Prostate gland (tissue), 2 donors: Measurements from ENCODE around the gene DLL4. TPM values are rescaled to one million over a fixed set of nuclear protein-coding genes. Genes with fewer than 3 reads are reported as not detected.
A peak's percentile ranks its signal among the peaks of the same experiment; 100 is the strongest.

ENCODE experiments used
- DNase-seq: peaks from one replicate; pipeline ENCODE4 v3.0.0-alpha.2; 2019; ENCODE audit warnings: low spot score
- H3K27ac ChIP-seq, 2 donors: fragments of 200-600 bp; sonication (generic); 2 replicates each; pipeline ENCODE4 v1.5.1; 2017 to 2019
- H3K27me3 ChIP-seq: fragments of 200-600 bp; sonication (generic); replicated peaks from 2 replicates; pipeline ENCODE4 v1.5.1; 2019; ENCODE audit not compliant: insufficient read depth
- H3K36me3 ChIP-seq, 2 donors: fragments of 200-600 bp; sonication (generic); 1 replicate in 1 of 2; 2 replicates in 1 of 2; pipeline versions ENCODE4 v1.5.1 to v1.8.1; 2017 to 2019
- H3K4me1 ChIP-seq: fragments of 200-600 bp; sonication (generic); replicated peaks from 2 replicates; pipeline ENCODE4 v1.5.1; 2019
- H3K4me3 ChIP-seq, 2 donors: fragments of 200-600 bp; sonication (generic); 2 replicates each; pipeline ENCODE4 v1.5.1; 2017 to 2019
- H3K9me3 ChIP-seq: fragments of 200-600 bp; sonication (generic); 2 replicates; pipeline ENCODE4 v1.5.1; 2017
- POLR2A ChIP-seq: fragments of 450-650 bp; IDR thresholded peaks from one replicate; pipeline ENCODE4 v1.6.1; 2016; ENCODE audit warnings: antibody characterized with exemption, mild to moderate bottlenecking
- POLR2AphosphoS5 ChIP-seq: sonication (generic); formaldehyde crosslinking; IDR thresholded peaks from one replicate; pipeline ENCODE4 v1.6.1; 2017; ENCODE audit warnings: antibody characterized with exemption
- WGBS: methylation state at CpG from one replicate; pipeline ENCODE4 v1.1.5; 2018; 5-methylcytosine and 5-hydroxymethylcytosine counted together
- intact Hi-C: fragments of 100-400 bp; cut with DNase I; formaldehyde crosslinking; loops from one replicate; pipeline ENCODE4 v1.14.2; 2022
- total RNA-seq, 2 donors: library from RNA; depleted of rRNA; stranded (reverse); fragments of >200 nt; gene quantifications; one replicate each; pipeline ENCODE4 v1.1.0, GENCODE V29; 2016
- TF ChIP-seq, protein P1 (sequence below), 4 experiments: fragments of 200-600 bp in 2 of 4; fragments of 450-650 bp in 2 of 4; sonication (generic) in 2 of 4; IDR thresholded peaks; 1 replicate in 3 of 4; 2 replicates in 1 of 4; pipeline ENCODE4 v1.5.1; 2016 to 2019; ENCODE audit warnings: antibody characterized with exemption in 4 of 4, mild to moderate bottlenecking in 2 of 4, moderate library complexity in 2 of 4

Gene DLL4
- total RNA-seq, 2 donors from 2014 or later: 6.2 to 6.5 TPM

DNA sequence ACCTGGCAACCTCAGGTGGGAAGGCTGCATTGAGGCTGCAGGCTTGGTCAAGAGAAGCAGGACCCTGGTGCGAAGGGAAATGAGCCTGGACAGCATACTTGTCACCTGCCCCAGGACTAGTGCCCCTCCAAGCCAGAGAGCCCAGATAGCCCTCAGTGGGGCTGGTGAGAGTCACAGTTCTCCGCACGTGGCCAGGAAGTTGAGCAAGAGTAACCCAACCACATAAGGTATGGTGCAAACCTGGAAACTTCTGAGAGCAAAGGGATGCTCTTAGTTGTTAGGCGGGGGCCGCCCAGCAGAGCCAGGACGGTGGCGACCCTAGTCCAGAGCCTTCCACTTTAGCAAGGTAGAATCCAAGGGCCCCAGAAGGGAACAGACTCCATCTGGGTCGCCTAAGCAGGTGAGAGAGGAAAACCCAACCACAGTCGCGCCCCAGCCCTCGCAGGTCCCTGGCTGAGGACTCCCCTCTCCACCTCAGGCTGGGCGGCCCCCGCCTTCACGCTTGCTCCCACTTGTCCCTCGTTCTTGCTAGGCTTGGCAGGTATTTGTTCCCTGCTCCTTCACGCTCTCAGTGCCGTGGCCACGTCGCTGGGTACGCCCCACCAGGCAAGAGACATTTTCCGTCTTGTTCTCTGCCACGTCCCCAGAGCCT lies 36.0 kb upstream of the DLL4 start:
- TF ChIP-seq POLR2AphosphoS5: no peak
- no peak for TF ChIP-seq POLR2A
- TF ChIP-seq, protein P1, sequence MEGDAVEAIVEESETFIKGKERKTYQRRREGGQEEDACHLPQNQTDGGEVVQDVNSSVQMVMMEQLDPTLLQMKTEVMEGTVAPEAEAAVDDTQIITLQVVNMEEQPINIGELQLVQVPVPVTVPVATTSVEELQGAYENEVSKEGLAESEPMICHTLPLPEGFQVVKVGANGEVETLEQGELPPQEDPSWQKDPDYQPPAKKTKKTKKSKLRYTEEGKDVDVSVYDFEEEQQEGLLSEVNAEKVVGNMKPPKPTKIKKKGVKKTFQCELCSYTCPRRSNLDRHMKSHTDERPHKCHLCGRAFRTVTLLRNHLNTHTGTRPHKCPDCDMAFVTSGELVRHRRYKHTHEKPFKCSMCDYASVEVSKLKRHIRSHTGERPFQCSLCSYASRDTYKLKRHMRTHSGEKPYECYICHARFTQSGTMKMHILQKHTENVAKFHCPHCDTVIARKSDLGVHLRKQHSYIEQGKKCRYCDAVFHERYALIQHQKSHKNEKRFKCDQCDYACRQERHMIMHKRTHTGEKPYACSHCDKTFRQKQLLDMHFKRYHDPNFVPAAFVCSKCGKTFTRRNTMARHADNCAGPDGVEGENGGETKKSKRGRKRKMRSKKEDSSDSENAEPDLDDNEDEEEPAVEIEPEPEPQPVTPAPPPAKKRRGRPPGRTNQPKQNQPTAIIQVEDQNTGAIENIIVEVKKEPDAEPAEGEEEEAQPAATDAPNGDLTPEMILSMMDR (IDR thresholded peaks at IDR 0.05): no peak
- peak overlapping the region; percentile 91 to 93 for H3K27ac ChIP-seq
- DNase-seq: no peak

GRCh38 chr15:40893733-40894680 lies 35.1 kb upstream of the DLL4 start, which contains the start of gene VPS18:
VPS18 (plus strand) TSS chr15:40894450; CDS start chr15:40894769, 319 bp downstream.
- 4% methylated on average over 55 of the region's 55 CpGs for WGBS
- intact Hi-C loops: loop anchor here (5.0 to 10.0 kb wide), 4 partner anchors 37 to 299 kb away; partner anchors contain the start of genes KNL1 and RAD51

More for the DNA sequence above, 36.0 kb upstream of the DLL4 start:
- peak overlapping the region in 1 of 2 donors; percentile 54 for H3K4me3 ChIP-seq
- H3K4me1 ChIP-seq: peaks cover 6% of the 10 kb centered on the region
- 74% methylated on average over 22 of the region's 22 CpGs for WGBS
- H3K36me3 ChIP-seq: no peaks in the 10 kb centered on the region
- no peaks in the 10 kb centered on the region for H3K27me3 ChIP-seq
- intact Hi-C loops: loop anchor here (5.0 to 10.0 kb wide), 4 partner anchors 36 to 298 kb away; partner anchors contain the start of genes KNL1 and RAD51
- no peaks in the 10 kb centered on the region for H3K9me3 ChIP-seq

GRCh38 chr15:40894681-40895448 lies 34.3 kb upstream of the DLL4 start:
- no peaks in the 10 kb centered on the region for H3K9me3 ChIP-seq
- peak; percentile 26 for DNase-seq
- peaks cover 4 to 13% of the 10 kb centered on the region in 2 donors for H3K36me3 ChIP-seq
- H3K4me3 ChIP-seq: peak overlapping the region; percentile 54 to 82
- WGBS: 1% methylated on average over 32 of the region's 33 CpGs
- H3K4me1 ChIP-seq: peaks cover 6% of the 10 kb centered on the region
- peak overlapping the region; percentile 91 to 93 for H3K27ac ChIP-seq
- TF ChIP-seq POLR2AphosphoS5 (no peak), POLR2A (no peak)
- TF ChIP-seq, protein P1 (IDR thresholded peaks at IDR 0.05): peak; percentile 22 to 67 (median 47)
- no peaks in the 10 kb centered on the region for H3K27me3 ChIP-seq
- intact Hi-C loops: loop anchor here (5.0 to 10.0 kb wide), 4 partner anchors 38 to 300 kb away; partner anchors contain the start of genes KNL1 and RAD51

More at GRCh38 chr15:40893733-40894680, 35.1 kb upstream of the DLL4 start, which contains the start of gene VPS18:
- Histone ChIP-seq H3K27ac (peak within 1 kb of the TSS; percentile 91 to 93), H3K36me3 (peaks cover 0 to 7% of the 10 kb centered on the region in 2 donors), H3K4me1 (peaks cover 6% of the 10 kb centered on the region), H3K4me3 (peak within 1 kb of the TSS; percentile 54 to 82), H3K9me3 (no peaks in the 10 kb centered on the region), H3K27me3 (no peaks in the 10 kb centered on the region)
- DNase-seq: peak; percentile 99
- TF ChIP-seq POLR2A (peak; percentile 93), POLR2AphosphoS5 (peak; percentile 100)
- TF ChIP-seq, protein P1 (IDR thresholded peaks at IDR 0.05): peak; percentile 94 to 100 (median 99)

DNA sequence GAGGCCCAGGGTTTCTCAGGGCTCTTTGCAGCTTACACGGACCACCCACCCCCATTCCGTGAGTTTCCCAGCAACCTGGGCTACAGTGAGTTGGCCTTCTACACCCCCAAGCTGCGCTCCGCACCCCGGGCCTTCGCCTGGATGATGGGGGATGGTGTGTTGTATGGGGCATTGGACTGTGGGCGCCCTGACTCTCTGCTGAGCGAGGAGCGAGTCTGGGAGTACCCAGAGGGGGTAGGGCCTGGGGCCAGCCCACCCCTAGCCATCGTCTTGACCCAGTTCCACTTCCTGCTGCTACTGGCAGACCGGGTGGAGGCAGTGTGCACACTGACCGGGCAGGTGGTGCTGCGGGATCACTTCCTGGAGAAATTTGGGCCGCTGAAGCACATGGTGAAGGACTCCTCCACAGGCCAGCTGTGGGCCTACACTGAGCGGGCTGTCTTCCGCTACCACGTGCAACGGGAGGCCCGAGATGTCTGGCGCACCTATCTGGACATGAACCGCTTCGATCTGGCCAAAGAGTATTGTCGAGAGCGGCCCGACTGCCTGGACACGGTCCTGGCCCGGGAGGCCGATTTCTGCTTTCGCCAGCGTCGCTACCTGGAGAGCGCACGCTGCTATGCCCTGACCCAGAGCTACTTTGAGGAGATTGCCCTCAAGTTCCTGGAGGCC lies 29.5 kb upstream of the DLL4 start:
- H3K9me3 ChIP-seq: no peaks in the 10 kb centered on the region
- WGBS: 90% methylated on average over 33 of the region's 33 CpGs
- DNase-seq: no peak
- peaks cover 4 to 23% of the 10 kb centered on the region in 2 donors for H3K36me3 ChIP-seq
- no peak overlapping the region for H3K4me3 ChIP-seq
- TF ChIP-seq POLR2A (no peak), POLR2AphosphoS5 (no peak)
- TF ChIP-seq, protein P1 (IDR thresholded peaks at IDR 0.05): no peak
- no peaks in the 10 kb centered on the region for H3K27me3 ChIP-seq
- no peak overlapping the region for H3K27ac ChIP-seq
- intact Hi-C loops: loop anchor here (10.0 kb wide), 3 partner anchors 205 to 305 kb away; partner anchors contain the start of genes INO80, KNL1 and RAD51
- H3K4me1 ChIP-seq: peaks cover 9% of the 10 kb centered on the region
